GM18520 (cell line): Measurements from ENCODE around the gene KCNJ5.

Experiments used
- ATAC-seq: cut with Tn5 transposase; IDR thresholded peaks from one replicate; pipeline ENCODE4 v1.9.1; 2021; ENCODE audit not compliant: unreplicated experiment

Gene KCNJ5

GRCh38 chr11:128929991-128930390 is 38.8 kb downstream of the KCNJ5 start:
- ATAC-seq, result no peak

DNA sequence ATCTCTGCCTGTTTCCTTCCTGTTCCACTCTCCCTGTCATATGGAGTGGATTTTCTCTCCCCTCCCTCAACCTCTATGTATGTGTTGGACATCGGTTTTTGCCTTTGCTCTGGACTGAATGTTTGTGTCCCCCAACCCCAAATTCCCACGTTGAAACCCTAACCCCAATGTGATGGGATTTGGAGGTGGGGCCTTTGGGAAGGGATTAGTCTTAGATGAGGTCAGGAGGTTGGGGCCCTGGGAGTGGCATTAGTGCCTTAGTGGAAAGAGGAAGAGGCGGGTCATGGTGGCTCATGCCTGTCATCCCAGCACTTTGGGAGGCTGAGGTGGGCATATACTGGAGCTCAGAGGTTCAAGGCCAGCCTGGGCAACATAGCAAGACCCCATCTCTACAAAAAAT is 39.9 kb downstream of the KCNJ5 start:
- ATAC-seq, result no peak

DNA sequence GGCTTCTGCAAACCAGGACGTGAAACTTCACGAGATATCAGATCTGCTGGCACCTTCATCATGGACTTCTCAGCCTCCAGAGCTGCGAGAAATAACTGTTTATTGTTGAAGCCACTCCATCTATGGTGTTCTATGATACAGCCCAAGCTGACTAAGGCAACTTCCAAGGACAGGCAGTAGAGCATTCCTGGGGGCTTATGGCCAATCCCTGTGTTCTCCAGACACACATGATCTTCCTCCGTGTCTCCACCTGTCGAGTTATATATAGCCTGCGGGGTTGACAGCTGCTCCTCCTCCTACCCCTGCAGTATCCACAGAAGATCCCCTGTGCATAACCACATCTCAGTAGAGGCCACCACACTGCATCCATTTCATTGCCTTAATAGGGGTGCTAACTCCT is 40.5 kb downstream of the KCNJ5 start:
- ATAC-seq, result no peak

- ATAC-seq, result no peak
Observed at GRCh38 chr11:128933481-128934178, 42.5 kb downstream of the KCNJ5 start.

- no peak for ATAC-seq
Observed at GRCh38 chr11:128934351-128934750, 43.2 kb downstream of the KCNJ5 start.

DNA sequence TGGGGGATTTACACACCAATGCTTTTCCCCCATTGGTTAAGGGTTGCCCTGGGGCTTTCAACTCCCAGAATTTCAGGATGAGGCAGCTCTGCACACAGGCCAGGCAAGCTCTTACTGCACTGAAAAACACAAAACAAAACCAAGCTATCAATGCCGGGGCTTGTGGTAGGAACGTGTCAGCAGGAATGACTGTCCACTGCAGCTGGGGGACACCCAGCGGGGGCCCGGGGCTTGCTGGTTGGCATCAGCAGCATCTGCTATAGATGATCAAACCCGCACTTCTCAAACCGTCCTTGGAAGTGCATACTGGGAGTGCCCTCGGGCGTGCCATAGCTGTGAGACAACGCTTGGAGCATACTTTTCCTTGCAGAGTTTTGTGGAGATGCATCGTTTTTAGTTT is 43.8 kb downstream of the KCNJ5 start:
- no peak for ATAC-seq

- ATAC-seq, result no peak
Observed at GRCh38 chr11:128936606-128937251, 45.6 kb downstream of the KCNJ5 start.

- no peak for ATAC-seq
Observed at GRCh38 chr11:128937480-128937879, 46.3 kb downstream of the KCNJ5 start.

DNA sequence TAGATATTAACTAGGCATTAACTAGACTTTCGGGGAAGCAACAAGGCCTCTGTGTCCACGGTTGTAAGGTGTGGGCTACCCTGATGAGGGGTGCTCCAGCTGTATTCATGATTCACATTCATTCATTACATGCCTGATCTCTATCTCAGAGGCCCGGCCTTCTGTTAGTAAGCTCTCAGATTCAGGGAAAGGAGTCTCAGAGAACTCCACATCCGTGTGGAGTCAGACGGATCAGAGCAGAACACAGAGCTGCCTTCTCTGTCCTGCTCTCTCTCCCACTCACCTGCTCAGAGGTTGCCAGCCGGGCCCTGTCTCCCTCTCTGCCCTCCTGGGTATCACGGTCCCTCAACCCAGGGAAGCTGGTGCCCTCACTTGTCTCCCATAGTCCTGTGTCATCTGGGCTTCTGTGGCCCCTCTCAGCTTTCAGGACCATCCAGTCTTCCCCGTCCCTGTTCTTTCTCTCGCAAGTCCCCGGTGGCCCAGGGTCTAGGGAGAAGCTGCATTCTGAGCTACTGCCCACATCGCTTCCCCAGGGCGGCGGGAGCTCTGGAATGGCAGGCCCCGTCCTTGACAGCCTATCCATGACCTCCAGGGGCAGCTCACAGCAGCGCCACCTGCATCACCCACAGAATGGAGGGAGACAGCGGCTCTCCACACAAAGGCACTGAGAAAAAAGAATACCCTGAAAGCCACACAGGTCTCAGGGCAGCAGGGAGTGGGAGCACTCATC is 47.2 kb downstream of the KCNJ5 start:
- no peak for ATAC-seq

GRCh38 chr11:128939591-128939990 is 48.4 kb downstream of the KCNJ5 start:
- ATAC-seq, result no peak

GRCh38 chr11:128940156-128940555 is 49.0 kb downstream of the KCNJ5 start:
- ATAC-seq, result no peak

DNA sequence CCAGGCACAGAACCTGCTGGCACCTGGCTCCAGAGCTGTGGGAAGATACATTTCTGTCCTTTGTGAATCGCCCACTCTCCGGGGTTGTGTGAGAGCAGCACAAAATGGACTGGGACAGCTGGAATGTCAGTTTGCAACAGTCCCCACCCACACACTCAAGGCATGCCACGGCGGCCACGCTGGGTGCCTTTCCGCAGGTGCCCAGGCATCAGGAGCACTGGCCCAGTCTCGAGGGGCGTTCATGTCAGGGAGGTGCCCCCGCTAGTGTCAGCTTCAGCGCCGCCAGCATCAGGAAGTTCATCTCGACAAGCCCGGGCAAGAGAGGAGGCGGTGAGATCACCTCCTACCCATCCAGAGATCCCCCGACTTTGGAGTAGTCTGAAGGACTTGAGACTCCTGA is 49.4 kb downstream of the KCNJ5 start:
- no peak for ATAC-seq

DNA sequence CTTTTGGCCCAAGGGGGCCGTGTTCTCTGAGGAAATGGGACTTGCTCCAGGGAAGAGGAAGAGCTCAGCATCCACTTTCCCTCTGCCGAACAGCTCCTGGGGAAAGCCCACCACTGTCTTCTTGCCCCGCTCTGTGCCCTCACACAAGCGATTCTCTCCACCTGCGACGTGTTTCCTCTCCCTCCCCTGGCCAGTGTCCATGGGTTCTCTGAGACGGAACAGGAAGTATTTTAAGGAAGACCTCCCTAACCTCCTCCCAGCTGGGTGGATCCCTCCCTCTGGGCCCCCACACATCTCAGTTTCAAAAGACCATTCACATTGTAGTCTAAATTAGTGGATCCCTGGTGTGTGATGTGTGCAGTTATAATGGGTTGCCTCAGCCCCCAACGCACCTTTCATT is 50.0 kb downstream of the KCNJ5 start:
- no peak for ATAC-seq

DNA sequence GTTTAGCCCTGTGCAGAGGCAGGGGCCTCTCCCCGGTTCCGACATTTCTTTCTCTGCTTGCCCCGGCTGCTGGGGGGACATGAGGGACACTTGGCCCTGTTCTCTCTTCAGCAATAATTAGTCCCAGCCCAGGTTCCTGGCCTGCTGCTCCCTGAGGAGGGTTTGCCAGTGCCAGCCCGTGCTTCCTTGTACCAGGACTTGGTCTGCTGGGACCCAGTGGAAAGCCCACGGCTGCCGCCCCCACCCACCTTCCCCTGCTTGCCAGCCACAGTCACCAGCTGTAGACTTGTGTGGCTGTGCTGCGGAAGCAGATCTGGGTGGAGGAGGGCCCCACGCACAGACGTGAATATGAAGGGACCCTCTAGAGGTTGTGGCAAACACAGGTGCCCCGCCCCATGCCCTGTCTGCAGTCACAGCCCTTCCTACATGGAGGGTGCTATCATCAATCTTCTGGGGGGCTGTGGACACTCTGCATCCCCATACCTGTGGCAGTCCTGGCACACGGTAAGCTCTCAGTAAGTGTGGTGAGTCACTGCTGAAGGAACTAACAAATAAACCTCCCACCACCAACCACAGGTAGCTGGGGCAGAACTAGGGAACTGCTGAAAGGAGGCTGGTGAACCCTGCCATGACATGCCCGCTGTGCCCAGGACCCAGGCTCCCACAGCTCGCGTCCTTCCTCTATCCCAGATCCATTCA is 50.6 kb downstream of the KCNJ5 start:
- no peak for ATAC-seq

GRCh38 chr11:128942272-128942612 is 51.1 kb downstream of the KCNJ5 start:
- no peak for ATAC-seq

- no peak for ATAC-seq
Observed at GRCh38 chr11:128942817-128943427, 51.8 kb downstream of the KCNJ5 start, which contains the start of gene TP53AIP1. TP53AIP1 (minus strand) TSS chr11:128942871; CDS start chr11:128937818, 5,053 bp downstream.

DNA sequence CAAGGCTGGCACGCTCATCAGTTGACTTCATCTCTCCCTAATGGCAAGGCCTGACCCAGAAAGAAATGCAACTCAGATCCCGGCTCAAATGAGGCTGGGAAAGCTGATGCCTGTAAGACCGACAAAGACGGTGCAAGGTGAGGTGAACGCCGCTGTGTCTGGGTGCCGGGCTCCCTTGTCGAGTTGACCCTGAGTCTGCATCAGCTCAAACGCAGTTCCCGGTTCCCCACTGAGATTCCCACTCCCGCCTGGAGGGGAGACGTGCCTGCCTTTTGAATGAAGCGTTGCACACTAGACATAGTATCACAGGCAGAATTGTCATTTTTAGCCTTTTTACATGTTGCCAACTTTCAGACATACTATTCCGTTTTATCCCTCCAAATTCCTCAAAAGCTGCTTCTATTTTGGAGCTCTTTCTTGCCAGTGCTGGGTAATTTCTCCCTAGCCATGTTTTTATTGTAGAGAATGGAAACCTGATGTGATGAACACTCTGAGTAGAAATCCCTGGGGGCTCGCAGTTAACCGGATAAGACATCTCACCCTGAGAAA is 52.3 kb downstream of the KCNJ5 start:
- no peak for ATAC-seq

DNA sequence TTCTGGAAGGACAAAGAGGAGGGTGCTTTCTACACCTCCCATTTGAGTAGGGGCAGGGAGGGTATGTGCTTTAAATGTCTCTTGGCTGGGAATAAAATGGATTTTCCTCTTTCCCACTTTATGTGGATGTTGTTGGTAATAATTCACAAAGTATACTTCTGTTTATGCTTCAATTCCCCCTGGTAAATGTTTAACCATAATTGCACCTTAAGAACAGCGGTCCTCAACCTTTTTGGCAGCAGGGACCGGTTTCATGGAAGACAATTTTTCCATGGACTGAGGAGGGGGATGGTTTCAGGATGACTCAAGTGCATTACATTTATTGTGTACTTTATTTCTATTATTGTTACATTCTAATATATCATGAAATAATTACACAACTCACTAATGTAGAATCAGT is 55.5 kb downstream of the KCNJ5 start:
- ATAC-seq, result no peak

GRCh38 chr11:128947773-128948172 is 56.6 kb downstream of the KCNJ5 start:
- no peak for ATAC-seq

DNA sequence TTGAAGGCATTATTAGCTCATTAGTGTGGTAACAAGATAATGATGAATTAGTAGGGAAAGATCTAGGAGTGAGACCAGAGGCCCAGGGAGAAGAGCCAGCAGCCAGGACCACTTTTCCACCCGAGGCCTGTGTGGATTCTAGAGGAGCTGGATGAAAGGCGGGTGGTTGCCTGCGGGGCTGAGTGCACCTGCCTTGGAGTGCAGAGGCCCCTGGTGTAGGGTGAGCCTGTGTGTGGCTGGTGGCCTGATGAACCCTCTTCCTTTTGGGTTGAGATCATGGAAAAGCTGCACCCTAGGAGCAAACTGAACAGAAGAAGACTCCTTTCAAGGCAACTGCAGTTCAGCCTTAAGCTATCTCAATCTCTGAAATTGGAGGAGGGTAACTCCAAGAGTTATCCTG is 57.4 kb downstream of the KCNJ5 start:
- no peak for ATAC-seq
